Neural progenitor cell (in vitro differentiated cells): ENCODE results near the gene NF2.

Experiments used
- EZH2 ChIP-seq: fragments of 200-600 bp; sonication (generic); IDR thresholded peaks from 2 replicates; pipeline ENCODE4 v1.6.1; 2017; ENCODE audit warnings: antibody characterized with exemption, mild to moderate bottlenecking, moderate library complexity
- TF ChIP-seq, protein P1 (sequence below): fragments of 200-600 bp; sonication (generic); IDR thresholded peaks from 2 replicates; pipeline ENCODE4 v1.5.1; 2017; ENCODE audit warnings: antibody characterized with exemption, mild to moderate bottlenecking

DNA sequence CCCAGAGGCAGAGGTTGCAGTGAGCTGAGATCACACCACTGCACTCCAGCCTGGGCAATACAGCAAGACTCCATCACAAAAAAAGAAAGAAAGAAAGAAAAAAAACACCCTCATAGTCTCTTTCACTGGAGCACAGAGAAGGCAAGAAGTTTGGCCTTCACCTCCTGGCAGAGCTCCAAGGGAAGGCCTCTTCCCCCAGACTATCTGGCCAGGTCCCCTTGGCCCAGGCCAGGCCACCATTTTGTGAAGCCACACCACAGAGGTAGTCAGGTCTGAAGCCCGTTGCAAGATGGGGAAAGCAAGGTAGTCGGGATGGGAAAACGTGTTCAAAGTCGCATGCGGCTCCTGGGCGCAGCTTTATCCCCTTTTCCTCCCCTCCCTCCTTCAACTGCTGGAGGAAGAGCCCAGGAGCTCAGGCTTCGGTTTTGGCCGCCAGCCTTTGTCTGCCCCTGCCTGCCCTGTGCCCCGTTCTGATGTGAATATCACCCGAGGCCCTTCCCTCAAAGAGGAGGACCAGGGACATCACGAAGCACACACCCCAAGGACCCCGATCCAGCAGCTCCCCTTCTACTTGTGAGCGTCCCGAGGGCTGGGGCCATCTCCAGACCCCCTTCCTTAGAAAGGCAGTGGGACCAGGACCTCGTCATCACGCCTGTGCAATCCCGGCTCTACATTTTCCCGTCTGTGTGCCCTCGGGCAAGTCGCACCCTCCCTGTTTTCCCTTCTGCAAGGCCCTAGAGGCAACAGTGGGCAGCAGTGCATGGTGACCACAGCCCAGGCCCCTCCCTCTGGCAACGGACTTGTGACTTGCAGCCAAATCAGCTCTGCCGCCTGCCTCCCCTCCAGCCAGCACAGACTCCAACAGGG is 134.1 kb downstream of the NF2 start:
- TF ChIP-seq, protein P1, sequence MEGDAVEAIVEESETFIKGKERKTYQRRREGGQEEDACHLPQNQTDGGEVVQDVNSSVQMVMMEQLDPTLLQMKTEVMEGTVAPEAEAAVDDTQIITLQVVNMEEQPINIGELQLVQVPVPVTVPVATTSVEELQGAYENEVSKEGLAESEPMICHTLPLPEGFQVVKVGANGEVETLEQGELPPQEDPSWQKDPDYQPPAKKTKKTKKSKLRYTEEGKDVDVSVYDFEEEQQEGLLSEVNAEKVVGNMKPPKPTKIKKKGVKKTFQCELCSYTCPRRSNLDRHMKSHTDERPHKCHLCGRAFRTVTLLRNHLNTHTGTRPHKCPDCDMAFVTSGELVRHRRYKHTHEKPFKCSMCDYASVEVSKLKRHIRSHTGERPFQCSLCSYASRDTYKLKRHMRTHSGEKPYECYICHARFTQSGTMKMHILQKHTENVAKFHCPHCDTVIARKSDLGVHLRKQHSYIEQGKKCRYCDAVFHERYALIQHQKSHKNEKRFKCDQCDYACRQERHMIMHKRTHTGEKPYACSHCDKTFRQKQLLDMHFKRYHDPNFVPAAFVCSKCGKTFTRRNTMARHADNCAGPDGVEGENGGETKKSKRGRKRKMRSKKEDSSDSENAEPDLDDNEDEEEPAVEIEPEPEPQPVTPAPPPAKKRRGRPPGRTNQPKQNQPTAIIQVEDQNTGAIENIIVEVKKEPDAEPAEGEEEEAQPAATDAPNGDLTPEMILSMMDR, result no peak
- TF ChIP-seq EZH2, result no peak
